HG03045 (cell line): ENCODE measurements around the gene FRAS1.
A peak's percentile ranks its signal among the peaks of the same experiment; 100 is the strongest.
"Not testable (repeated sequence)": the region's sequence is repeated elsewhere in the genome, so short reads cannot be mapped to it uniquely, and the experiment has no call there.

Experiments
- ATAC-seq: cut with Tn5 transposase; IDR thresholded peaks from one replicate; pipeline ENCODE4 v1.9.1; 2021; ENCODE audit warnings: mild to moderate bottlenecking, moderate library complexity; ENCODE audit not compliant: unreplicated experiment

Gene FRAS1

DNA sequence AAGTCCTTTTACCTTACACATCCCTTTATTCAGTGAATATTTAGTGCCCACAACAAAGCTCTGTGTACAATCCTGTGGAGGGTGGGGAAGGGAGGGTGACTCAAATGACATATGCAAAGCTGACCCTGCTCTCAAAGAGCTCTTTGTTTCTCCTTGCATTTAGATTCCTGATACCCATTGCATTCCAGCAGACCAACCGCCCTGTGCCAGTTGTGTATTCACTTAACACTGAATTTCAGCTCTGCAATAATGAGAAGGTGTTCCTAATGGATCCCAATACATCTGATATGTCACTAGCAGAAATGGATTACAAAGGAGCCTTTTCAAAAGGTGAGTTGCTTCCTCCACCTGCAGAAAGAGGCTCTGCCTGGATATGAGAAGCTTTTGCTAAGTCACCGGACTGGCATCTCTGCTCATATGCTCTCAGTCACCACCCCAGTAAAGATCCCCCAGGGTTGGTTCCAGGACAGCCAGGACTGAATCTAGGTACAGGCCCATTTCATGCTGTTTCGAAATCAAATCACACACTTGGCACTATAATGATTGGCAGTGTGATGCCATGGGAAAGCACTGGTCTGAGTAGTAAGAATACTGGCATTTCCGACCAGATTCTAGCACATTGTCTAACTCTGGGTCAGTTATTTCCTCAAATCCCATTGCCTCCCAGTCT is 477.3 kb downstream of the FRAS1 start:
- no peak for ATAC-seq

DNA sequence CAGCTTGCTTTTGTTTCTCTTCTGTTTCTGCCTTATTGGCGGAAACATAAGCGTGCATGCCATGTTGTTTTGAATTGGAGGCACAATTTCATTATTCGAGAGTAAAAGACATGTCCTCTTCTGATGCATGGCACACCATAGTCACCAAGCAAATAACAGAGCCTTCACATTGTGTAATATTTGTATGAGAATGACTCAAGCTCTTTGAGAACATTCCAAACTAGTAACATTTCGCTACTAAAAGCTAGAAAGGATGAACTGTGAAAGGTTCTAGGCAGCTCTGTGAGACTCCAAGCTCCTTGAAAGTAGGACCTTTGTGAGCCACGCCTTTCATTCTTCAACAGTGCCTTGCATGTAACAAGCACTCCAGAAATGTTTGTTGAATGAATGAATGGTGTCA is 485.2 kb downstream of the FRAS1 start:
- no peak for ATAC-seq

DNA sequence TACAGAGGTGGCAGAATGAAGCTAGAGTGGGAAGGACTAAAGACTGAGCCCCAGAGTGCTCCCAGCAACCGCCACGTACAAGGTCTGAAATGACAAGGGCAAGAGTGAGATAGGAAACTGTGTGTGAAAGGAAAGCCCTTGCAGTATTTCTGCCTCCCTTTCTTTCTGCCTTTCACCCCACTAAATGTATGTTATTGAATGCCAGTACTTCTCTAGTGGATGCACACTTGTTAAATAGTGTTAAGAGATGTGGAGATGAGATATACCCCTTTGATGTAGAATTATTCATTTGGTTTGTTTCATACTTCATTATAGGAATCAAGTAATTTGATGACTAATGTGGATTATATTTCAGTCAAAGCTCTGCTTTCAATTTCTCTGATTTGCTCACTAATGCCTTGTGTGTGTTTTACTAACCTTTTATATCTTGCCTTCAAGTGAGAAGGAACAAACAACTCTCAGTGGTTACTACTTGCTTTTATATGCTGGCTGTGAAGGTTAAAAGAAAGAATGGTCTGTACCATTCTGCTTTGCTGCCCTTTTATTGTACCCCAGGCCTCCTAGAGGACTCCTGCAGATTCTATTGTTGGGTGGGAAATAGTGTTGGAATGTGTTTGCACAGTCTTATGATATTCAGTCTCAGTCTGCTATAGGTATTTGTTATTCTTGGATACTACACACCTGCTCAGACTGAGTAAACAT is 486.5 kb downstream of the FRAS1 start:
- no peak for ATAC-seq

DNA sequence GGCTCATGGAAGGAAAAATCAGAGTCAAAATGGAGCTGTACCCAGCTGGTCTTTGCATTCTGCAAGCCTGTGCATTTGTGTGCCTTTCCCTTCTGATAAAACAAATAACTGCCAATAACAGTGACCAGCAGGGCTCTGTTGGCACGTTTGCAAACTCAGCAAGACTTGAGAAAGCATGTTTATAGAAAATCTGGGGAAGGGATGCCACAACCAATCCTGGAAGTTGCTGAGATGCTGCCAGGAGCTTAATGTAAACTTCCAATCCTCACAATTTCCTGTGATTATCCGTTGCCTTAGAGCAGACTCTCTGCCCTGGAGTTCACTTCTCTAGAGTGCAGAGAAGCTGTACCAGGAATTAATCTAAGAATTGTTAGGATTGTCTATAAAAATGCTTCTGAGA is 487.6 kb downstream of the FRAS1 start:
- ATAC-seq: no peak

DNA sequence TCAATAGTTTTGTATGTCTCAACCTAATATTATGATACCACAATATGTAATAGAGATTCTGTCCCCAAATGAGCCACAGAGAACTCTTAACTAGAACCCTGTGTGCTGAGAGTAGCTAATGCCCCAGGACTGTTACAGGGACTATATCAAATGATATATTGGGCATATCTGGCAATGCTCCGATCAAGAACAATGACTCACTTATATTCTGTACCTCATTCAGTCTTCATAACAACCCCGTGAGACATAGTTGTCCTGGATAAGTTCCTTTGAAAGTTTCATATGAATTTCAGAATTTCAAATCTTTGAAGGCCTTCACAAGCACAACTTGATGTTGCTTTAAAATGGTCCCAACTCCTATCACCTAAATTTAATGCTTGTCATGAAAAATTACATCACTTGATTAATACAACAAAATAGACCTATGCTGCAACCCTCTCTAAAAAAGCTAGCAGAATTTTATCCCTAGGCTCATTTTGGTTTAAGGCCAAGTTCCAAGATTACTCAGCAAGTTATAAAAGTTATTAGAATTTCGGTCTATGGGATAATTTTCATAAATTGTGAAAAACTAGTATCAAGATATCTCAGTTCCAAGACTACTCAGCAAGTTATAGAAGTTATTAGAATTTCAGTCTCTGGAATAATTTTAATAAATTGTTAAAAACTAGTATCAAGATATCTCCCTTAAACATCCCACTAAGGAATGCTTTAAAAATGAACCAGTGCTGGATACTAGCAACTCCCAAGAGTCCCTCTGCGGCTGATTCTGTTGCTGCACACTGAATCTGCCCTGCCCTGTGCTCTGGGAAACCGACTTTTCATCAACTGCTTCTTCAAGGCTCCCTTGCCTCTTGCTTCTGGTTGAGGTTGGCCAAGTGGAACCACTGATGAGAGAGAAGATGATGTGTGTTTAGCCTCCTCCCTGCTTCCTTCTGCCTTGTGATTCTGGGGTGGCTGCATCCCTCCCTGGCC is 488.4 kb downstream of the FRAS1 start:
- no peak for ATAC-seq

DNA sequence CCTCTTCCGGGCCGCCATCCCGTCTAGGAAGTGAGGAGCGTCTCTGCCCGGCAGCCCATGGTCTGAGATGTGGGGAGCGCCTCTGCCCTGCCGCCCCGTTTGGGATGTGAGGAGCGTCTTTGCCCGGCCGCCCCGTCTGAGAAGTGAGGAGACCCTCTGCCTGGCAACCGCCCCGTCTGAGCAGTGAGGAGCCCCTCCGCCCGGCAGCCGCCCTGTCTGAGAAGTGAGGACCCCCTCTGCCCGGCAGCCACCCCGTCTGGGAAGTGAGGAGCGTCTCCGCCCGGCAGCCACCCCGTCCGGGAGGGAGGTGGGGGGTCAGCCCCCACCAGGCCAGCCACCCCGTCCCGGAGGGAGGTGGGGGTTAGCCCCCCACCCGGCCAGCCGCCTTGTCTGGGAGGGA is 490.8 kb downstream of the FRAS1 start:
- not testable (repeated sequence) for ATAC-seq

DNA sequence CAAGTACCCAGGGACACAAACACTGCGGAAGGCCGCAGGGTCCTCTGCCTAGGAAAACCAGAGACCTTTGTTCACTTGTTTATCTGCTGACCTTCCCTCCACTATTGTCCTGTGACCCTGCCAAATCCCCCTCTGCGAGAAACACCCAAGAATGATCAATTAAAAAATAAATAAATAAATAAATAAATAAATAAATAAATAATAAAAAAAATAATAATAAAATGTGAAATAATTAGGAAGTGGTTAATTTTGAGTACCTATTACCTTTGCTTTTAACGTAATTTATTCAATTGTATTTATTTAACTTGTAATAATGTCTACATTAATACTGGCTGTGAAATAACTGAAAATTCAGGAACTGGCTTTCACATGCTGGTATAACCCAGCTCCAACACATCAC is 491.8 kb downstream of the FRAS1 start:
- not testable (repeated sequence) for ATAC-seq

DNA sequence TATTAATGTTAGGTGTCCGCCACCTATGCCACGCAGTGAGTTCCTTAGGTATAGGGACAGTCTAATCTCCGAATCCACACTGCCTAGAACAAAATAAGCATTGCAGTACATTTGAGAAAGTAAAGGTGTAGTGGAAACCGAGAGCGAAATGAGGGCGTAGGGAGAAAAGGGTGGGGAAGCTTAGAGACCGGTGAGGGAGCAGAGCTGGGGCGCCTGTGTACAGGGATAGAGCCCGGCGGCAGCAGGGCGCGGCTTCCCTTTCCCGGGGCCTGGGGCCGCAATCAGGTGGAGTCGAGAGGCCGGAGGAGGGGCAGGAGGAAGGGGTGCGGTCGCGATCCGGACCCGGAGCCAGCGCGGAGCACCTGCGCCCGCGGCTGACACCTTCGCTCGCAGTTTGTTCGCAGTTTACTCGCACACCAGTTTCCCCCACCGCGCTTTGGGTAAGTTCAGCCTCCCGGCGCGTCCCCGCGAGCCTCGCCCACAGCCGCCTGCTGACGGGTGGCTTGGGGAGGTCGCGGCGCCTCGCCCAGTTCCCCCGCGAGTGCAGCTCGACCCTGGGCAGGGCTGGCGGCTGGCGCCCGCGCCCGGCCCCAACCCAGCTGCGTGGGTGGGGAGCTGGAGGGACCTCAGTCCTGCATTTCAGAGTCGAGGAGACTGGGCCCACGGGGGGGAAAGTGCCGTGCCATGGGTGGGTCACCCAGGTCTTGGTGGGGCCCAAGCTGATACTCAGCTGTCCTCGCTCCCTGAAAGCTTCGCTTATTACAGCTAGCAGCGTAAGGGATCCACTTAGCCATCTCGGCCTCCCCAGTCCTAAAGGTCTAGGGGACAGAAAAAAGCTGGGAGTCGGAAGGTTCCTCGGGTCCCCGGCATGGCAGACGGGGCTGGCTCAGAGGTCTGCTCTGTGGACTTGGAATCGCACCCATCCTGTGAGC is 494.6 kb downstream of the FRAS1 start, which contains the start of gene ANXA3:
Gene ANXA3, plus strand, starts transcription at position 351 of the 932 bp plus-strand sequence. CDS start 2,704 bp downstream, outside the sequence.
- peak; percentile 68 for ATAC-seq

DNA sequence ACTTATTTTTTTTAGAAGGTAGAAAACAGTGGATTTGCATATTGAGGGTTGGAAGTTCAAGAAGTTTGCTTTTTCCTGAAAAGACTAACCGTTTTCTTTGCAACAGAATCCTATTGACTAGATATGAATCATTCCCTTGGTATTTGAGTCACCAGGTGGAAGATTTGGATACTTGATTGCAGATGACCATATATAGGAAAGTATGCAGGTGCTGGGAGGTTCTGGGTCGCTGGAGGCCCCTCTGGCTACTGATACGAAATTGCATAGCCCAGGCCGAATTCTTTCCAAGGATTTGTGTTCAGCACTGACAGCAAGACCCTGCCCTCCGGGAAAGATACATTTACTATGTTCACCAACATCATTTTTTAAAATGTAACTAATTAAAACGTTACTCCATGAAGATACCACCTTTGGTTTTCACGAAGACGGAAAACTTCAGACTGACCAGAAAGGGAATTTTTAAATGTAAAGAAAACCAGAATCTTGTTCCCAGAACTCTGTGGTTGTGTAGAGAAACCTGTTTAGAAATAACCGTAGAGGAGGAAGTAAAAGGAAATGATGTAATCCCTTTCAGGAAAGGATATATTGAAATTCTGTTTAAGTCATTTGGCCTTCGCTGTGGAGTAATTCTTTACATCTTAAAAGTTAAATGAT is 495.4 kb downstream of the FRAS1 start:
- no peak for ATAC-seq

DNA sequence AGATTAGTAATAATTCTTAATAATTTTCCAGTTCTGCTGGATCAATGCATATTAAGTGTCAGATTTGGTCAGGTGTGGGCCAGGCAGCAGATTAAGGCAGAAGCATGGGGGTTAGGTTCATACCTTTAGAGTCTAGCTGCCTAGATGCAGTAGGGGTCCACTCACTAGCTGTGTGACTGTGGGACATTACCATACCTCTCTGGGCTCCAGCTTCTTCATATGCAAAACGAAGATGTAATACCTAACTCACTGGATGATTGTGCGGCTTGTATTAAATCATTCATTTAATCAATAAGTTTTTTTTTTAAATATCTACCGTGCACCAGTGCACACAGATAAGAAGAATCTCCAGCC is 495.9 kb downstream of the FRAS1 start:
- no peak for ATAC-seq

DNA sequence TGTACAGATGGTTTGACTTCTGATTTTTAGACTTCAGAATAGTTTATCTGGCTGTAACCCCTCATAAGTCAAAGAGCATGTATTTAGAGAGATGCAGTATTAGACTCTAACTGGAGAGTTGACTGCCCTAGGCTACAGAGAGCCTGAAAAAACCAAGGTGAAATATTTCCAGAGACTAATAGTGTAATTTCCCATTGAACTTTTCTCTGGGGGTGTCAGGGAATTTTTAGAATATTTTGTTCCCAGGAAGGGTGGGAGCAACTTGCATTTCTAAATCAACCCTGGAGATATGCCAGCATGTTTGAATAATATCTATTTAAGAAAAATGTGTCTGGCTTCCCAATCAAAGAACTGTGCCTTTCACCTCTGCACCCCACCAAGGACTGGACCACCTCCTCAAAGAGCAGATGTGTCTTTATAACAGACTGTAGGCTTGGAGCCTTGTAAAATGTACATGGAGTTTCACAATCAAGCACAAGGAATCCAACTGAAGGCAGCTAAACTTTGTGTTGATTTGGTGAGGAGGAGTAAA is 496.5 kb downstream of the FRAS1 start:
- no peak for ATAC-seq

DNA sequence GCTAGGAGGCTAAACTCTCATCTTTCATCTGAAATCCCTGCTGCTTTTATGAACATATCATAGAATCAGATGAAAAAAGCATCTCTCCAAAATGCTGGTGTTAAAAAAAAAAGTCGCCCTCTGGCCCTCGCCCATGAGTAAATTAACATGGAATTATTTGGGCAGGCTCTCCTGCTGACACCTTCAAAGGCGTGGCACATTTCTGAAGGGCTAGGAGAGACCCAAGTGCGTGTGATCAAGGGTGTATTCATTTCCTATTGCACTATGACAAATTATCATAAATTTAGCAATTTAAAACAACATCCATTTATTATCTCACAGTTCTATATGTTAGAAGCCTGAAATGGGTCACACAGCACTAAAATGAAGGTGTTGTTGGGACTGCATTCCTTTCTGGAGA is 499.5 kb downstream of the FRAS1 start:
- ATAC-seq: no peak

DNA sequence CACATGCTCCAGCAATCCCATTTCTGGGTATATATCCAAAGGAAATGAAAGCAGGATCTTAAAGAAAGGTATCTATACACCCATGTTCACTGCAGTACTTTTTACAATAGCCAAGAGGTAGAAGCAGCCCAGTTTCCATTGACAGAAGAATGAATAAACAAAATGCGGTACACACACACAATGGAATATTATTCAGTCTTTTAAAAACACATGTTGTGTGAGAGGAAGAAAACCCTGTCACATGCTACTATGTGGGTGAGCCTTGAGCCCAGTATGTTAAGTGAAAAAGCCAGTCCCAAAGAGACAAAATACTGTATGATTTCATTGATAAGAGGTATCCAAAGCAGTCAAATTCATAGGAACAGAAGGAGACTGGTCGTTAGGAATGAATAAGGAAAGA is 500.7 kb downstream of the FRAS1 start:
- ATAC-seq: no peak

DNA sequence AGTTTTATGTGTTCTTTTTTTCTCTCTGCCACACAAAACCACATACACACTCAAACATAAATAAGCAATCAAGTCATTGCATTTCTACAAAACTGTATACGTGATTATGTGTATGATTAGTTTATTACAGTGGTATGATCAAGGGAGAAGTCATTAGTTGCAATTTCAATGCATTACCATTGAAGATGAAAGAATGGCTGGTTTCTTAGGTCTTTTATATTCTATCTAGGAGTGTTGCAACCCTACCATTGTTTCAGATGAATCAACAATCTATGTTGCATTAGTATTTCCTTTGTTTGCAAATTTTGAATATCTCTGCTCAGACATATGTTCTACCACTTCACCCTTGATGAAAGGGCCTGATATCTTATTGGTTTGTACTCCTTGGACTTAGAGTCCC is 501.3 kb downstream of the FRAS1 start:
- ATAC-seq: no peak

DNA sequence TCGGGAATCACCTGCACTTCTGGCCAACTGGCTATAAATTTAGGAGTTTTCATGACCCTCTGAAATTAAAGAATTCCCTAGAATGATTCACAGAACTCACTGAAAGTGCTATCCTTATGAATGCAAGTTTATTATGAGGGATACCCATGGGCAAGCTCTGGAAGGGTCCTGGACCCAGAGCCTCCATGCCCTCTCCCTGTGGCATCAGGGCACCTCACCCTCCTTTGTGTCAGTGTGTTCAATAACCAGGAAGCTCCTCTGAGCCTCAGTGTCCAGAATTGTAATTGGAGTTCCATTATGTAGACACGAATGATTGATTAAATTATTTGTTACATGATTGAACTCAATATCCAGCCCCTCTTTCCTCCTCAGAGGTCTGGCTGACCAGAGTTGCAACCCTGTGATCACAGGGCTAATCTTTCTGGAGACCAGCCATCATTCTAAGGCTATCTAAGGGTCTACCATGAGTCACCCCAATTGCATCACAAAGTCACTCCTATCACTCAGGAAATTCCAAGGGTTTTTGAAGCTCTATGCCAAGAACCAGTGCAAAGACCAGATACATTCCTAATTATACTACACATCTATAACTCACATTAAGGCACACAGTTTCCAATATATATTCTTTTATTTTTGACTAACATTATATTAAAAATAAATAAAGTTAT is 503.3 kb downstream of the FRAS1 start:
- ATAC-seq: no peak

DNA sequence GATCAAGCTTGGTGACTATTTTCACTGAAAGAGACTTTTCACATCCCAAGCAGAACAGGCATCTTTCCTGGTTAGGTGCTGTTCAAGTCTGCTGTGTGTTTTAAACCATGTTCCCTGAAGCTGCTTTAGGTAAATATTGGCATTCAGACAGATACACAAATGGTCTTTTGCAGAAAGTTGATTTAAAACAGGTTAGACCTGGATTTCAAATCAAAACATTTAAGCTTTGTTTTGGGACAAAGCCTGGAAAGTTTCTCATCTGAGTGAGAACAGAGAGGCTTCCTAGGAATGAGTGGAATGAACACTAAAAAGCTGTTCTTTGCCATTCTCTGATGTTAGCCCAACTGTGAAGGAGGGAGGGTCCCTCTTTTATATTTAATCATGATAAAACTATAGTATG is 504.6 kb downstream of the FRAS1 start:
- no peak for ATAC-seq

DNA sequence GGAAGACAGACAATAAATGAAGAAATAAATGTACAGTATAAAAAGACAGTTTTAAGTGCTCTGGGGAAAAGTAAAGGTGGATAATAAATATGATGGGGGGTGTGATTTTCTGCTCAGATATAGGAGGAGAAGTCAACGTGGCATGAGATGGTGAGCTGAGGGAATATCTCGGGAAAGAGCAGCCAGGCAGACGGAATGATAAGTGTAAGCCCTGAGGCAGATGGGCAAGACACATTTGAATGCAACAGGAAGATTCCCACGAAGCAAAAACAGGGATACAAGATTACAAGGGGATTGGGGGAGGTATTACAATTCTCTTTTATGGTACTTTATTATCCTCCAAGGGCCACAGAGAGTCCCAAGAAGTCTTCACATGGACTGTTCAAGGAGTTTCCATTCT is 505.6 kb downstream of the FRAS1 start:
- no peak for ATAC-seq

DNA sequence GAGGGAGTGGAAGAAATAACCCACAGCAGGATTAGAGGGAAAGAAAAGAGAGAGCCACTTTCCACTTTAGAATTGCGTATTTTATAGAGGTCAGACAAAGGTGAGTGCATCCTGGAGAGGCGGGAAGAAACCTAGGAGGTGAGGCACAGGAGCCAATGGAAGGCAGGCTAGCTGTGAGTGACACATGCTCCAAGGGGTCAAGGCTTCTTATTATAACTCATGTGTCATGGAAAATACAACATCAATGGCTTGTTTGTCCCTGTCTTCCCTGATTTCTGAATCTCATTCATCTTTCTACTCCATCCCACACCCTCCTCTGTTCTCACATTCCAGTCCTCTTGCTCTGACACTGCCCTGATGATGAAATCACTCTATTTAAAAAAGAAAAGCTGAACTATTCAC is 508.8 kb downstream of the FRAS1 start:
- no peak for ATAC-seq

DNA sequence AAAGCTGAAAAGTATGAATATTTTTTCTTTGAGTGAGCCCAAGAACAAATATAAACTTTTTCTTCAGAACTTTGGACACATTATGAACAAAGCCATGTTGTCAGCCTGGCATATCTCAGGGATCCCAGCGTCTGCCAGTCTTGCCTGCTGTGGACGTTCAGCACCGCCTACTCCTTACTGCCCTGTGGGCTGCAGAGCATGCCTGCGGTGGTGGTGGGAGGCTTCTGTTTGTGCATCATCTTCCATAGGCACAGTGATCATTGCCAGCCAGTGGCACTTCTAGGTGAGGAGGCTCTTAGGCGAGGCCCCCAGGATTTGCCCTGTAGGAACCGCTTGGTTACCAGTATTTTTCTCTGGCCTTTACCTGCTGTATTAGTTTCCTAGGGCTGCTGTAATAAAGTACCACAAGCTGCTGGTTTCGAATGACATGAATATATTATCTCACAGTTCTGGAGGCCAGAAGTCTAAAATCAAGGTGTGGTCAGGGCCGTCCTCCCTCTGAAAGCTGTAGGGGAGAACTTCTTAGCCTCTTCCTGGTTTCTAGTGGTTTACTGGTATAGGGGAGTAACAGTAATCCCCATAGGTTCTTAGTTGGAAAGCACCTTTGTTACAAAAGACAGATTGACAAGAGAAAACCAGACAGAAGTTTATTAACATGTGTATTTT is 509.8 kb downstream of the FRAS1 start:
- ATAC-seq: peak; percentile 82
